CD4-positive, alpha-beta T cell (primary cell): ENCODE results near the gene CUTC. TPM values are rescaled to one million over a fixed set of nuclear protein-coding genes. Genes with fewer than 3 reads are reported as not detected.

Experiments
- ATAC-seq: fragments of 200-7000 bp; cut with Tn5 transposase; one replicate; pipeline ENCODE4 v1.10.0; 2022; ENCODE audit warnings: mild to moderate bottlenecking; ENCODE audit not compliant: poor library complexity
- CTCF ChIA-PET: fragments of 350-600 bp; sonication (Branson Sonifier 250); formaldehyde crosslinking; loops from one replicate; lab custom pipeline; 2021; ENCODE audit warnings: antibody characterized with exemption, inconsistent platforms; lab: Charles Lee
- POLR2A ChIA-PET: fragments of 350-600 bp; sonication (Branson Sonifier 250); formaldehyde crosslinking; loops from one replicate; lab custom pipeline; 2021; ENCODE audit warnings: antibody characterized with exemption, inconsistent platforms; lab: Charles Lee
- DNase-seq, 14 experiments: peaks; one replicate each; pipeline ENCODE4 v3.0.0-alpha.2; 2013 to 2020; ENCODE audit warnings: mixed read lengths in 2 of 14
- H3K27ac ChIP-seq, 2 donors: one replicate each; pipeline versions ENCODE4 v1.5.1 to v1.7.0; 2013; ENCODE audit warnings: low read length in 2 of 2, low read depth in 1 of 2, mild to moderate bottlenecking in 1 of 2
- H3K27me3 ChIP-seq, 2 experiments: 1 replicate in 1 of 2; 2 replicates in 1 of 2; pipeline versions ENCODE4 v1.6.1 to v1.7.0; 2013; ENCODE audit warnings: low read length in 2 of 2, control low read depth in 1 of 2, mild to moderate bottlenecking in 1 of 2, moderate library complexity in 1 of 2; ENCODE audit not compliant: insufficient read depth in 2 of 2, control insufficient read depth in 1 of 2
- H3K36me3 ChIP-seq: one replicate; pipeline ENCODE4 v1.6.1; 2013; ENCODE audit warnings: low read length, control low read depth; ENCODE audit not compliant: insufficient read depth
- H3K4me1 ChIP-seq: one replicate; pipeline ENCODE4 v1.6.1; 2013; ENCODE audit warnings: low read length, control low read depth; ENCODE audit not compliant: insufficient read depth
- H3K4me3 ChIP-seq: one replicate; pipeline ENCODE4 v1.5.1; 2013; ENCODE audit warnings: mild to moderate bottlenecking, low read length, moderate library complexity
- H3K9me3 ChIP-seq, 2 experiments: 1 replicate in 1 of 2; 2 replicates in 1 of 2; pipeline versions ENCODE4 v1.6.1 to v1.7.0; 2013; ENCODE audit warnings: low read length in 2 of 2, mild to moderate bottlenecking in 2 of 2, control low read depth in 1 of 2, moderate library complexity in 1 of 2; ENCODE audit not compliant: control insufficient read depth in 1 of 2, insufficient read depth in 1 of 2
- H3K27ac Mint-ChIP-seq: one replicate; pipeline ENCODE4 v1.8.0; 2020; ENCODE audit warnings: mixed read lengths
- H3K27me3 Mint-ChIP-seq: one replicate; pipeline ENCODE4 v1.8.0; 2021; ENCODE audit warnings: mixed read lengths
- H3K36me3 Mint-ChIP-seq: one replicate; pipeline ENCODE4 v1.8.0; 2021; ENCODE audit warnings: low read depth, mixed read lengths
- H3K4me1 Mint-ChIP-seq: one replicate; pipeline ENCODE4 v1.8.0; 2021; ENCODE audit warnings: low read depth, mixed read lengths
- H3K4me3 Mint-ChIP-seq: one replicate; pipeline ENCODE4 v1.8.0; 2020; ENCODE audit warnings: mild to moderate bottlenecking, mixed read lengths
- H3K9me3 Mint-ChIP-seq: one replicate; pipeline ENCODE4 v1.8.0; 2020; ENCODE audit warnings: mixed read lengths
- CTCF ChIP-seq: fragments of 200-600 bp; IDR thresholded peaks from one replicate; pipeline ENCODE4 v1.8.0; 2022; ENCODE audit warnings: antibody characterized with exemption, mild to moderate bottlenecking
- intact Hi-C, 2 experiments: fragments of 100-400 bp; cut with DNase I in 1 of 2; cut with micrococcal nuclease in 1 of 2; formaldehyde crosslinking; loops; one replicate each; pipeline versions ENCODE4 v1.15.1 to v1.9.0; 2023 to 2025; cut with DNase I, micrococcal nuclease
- total RNA-seq, 174 experiments: library from RNA in 2 of 174; stranded (reverse) in 2 of 174; gene quantifications; one replicate each; pipeline ENCODE4 v1.2.3 and lab custom pipeline; 2021 to 2026

The CUTC gene
- total RNA-seq, 2 experiments from 2014 or later = 14.1 to 16.0 TPM

GRCh38 chr10:99720387-99720786 is 11.6 kb upstream of the CUTC start:
- Mint-ChIP-seq H3K27me3 (no peaks in the 10 kb centered on the region), H3K4me3 (no peak overlapping the region), H3K4me1 (no peaks in the 10 kb centered on the region), H3K9me3 (no peaks in the 10 kb centered on the region), H3K27ac (no peak overlapping the region), H3K36me3 (peaks cover 89% of the 10 kb centered on the region)
- Histone ChIP-seq H3K27me3 (no peaks in the 10 kb centered on the region), H3K27ac (no peak overlapping the region), H3K36me3 (peaks cover 89% of the 10 kb centered on the region), H3K4me1 (no peaks in the 10 kb centered on the region), H3K9me3 (no peaks in the 10 kb centered on the region), H3K4me3 (no peak overlapping the region)
- DNase-seq (no peak), ATAC-seq (no peak)
- CTCF ChIA-PET = no interaction called here
- intact Hi-C loops = no loop called here
- POLR2A ChIA-PET = no interaction called here
- no peak for TF ChIP-seq CTCF

GRCh38 chr10:99730026-99730425 is 2.0 kb upstream of the CUTC start:
- no peak for DNase-seq
- no peak overlapping the region for H3K4me3 ChIP-seq
- H3K27ac ChIP-seq = no peak overlapping the region
- H3K27me3 ChIP-seq = no peaks in the 10 kb centered on the region
- Mint-ChIP-seq H3K36me3 (peaks cover 59% of the 10 kb centered on the region), H3K4me3 (peak overlapping the region; percentile 16), H3K27me3 (no peaks in the 10 kb centered on the region), H3K27ac (peak overlapping the region; percentile 13), H3K9me3 (no peaks in the 10 kb centered on the region), H3K4me1 (peaks cover 37% of the 10 kb centered on the region)
- ChIA-PET CTCF (no interaction called here), POLR2A (no interaction called here)
- peaks cover 34% of the 10 kb centered on the region for H3K36me3 ChIP-seq
- intact Hi-C loops = loop anchor here (2.0 to 10.0 kb wide), 8 partner anchors 68 to 1598 kb away; partner anchors contain the start of genes ERLIN1 (in 1 of the 2), HPS1 (in 1 of the 2), R3HCC1L (in 1 of the 2) and SLC25A28 (in 1 of the 2)
- no peak for ATAC-seq
- TF ChIP-seq CTCF = no peak
- no peaks in the 10 kb centered on the region for H3K9me3 ChIP-seq
- peaks cover 26% of the 10 kb centered on the region for H3K4me1 ChIP-seq

- Histone ChIP-seq H3K27ac (peak overlapping the region; percentile 86 to 87), H3K9me3 (no peaks in the 10 kb centered on the region), H3K27me3 (no peaks in the 10 kb centered on the region), H3K36me3 (peaks cover 25% of the 10 kb centered on the region), H3K4me3 (peak overlapping the region; percentile 82), H3K4me1 (peaks cover 26% of the 10 kb centered on the region)
- intact Hi-C loops = loop anchor here (2.0 to 10.0 kb wide), 8 partner anchors 69 to 1599 kb away; partner anchors contain the start of genes ERLIN1 (in 1 of the 2), HPS1 (in 1 of the 2), R3HCC1L (in 1 of the 2) and SLC25A28 (in 1 of the 2)
- no peaks in the 10 kb centered on the region for H3K9me3 Mint-ChIP-seq
- H3K4me3 Mint-ChIP-seq = peak overlapping the region; percentile 98
- CTCF ChIA-PET = interaction anchor here (1.4 to 2.5 kb wide), 3 partner anchors 11 to 295 kb away, joined by 6 to 7 read pairs (median 7); no protein-coding TSS in a partner anchor
- ATAC-seq = no peak
- H3K27ac Mint-ChIP-seq = peak overlapping the region; percentile 91
- H3K36me3 Mint-ChIP-seq = peaks cover 57% of the 10 kb centered on the region
- no peak for TF ChIP-seq CTCF
- H3K4me1 Mint-ChIP-seq = peaks cover 45% of the 10 kb centered on the region
- DNase-seq = no peak
- H3K27me3 Mint-ChIP-seq = no peaks in the 10 kb centered on the region
- POLR2A ChIA-PET = interaction anchor here (0.8 to 2.9 kb wide), 12 partner anchors 8 to 1597 kb away, joined by 3 to 57 read pairs (median 6); partner anchors contain the start of genes DNMBP, ENTPD7, GOT1 and HIF1AN
Measured at GRCh38 chr10:99731306-99732032, 565 bp upstream of the CUTC start.
